HPDE6-E6E7 (cell line): Measurements from ENCODE around the gene KIF26B.
"Not testable (repeated sequence)": the region's sequence is repeated elsewhere in the genome, so short reads cannot be mapped to it uniquely, and the experiment has no call there.

Experiments
- DNase-seq: peaks from one replicate; pipeline ENCODE4 v3.0.0; 2011; ENCODE audit warnings: missing footprints; ENCODE audit errors: extremely low spot score

KIF26B gene

DNA sequence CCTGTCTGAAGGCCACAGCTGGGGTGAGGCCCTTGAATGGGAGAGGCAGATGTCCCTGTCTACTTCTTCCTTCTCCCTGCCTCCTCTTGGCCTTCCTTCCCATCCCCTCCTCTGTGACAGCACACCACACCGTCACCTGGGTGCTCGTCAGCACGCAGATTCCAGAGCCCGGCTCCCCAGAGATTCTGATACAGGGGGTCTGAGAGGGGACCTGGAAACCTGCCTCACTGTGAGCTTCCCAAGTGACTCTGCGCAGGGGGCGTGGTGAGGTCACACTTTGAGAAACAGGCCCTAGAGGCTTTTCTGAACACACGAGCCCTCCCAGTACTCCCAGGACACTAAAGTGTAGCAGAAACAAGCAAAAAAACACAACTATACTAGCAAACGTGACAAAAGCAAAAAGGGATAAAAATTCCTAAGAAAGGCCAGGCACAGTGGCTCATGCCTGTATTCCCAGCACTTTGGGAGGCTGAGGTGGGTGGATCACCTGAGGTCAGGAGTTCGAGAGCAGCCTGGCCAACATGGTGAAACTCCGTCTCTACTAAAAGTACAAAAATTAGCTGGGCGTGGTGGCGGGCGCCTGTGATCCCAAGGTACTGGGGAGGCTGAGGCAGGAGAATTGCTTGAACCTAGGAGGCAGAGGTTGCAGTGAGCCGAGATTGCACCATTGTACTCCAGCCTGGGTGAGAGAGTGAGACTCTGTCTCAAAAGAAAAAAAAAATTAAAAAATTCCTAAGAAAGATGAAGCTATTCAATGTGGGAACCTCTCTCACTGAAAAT, 201.3 kb downstream of the KIF26B start:
- not testable (repeated sequence) for DNase-seq

DNA sequence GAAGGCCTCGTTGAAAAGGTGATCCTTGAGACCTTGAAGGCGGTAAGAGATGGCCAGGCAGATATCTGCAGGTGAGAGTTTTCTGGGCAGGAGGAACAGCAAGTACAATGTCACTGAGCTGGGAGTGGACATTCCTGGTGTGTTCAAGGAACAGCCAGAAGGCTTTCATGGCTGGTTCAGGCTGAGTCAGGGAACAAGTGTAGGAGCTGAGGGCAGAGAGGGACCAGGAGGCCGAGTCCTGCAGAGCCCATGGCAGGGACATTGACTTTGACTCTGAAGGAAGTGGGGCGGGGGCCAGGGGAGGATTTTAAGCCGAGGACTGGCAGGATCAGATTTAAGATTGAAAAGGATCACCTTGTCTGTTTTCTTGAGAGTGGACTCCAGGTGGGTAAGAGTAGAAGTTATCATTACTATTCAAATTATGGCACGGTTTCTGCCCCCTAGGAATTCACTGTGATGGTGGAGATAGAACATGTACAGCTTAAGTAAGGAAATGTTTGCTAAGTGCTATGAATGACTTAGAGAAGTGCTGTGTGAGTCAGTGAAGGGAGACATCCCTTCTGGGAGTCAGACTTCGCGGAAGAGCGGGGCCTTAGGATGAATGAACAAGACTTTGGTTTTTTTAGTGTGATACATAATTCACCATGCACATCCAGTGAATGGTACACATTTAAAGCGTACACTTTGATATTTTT, 202.3 kb downstream of the KIF26B start:
- DNase-seq, result no peak

DNA sequence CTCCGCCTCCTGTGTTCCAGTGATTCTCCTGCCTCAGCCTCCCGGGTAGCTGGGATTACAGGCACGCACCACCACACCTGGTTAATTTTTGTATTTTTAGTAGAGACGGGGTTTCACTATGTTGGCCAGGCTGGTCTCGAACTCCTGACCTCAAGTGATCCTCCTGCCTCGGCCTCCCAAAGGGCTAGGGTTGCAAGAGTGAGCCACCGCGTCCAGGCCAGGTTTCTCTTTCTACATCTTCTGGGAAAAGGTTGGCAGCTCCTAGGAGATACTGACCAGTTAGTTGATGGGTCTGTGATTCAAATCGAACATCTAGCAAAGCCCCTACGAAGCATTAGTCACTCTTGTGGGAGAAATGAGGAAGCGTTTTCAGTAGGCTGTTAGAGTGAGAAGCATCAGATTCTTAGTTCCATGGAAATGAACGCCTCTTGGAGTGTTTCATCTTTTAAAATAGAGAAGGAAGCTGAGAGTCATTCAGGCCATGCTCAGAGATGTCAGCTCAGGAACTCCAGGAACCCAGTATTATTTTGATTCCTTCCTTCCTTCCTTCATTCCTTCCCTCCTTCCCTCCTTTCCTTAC, 204.4 kb downstream of the KIF26B start:
- not testable (repeated sequence) for DNase-seq

DNA sequence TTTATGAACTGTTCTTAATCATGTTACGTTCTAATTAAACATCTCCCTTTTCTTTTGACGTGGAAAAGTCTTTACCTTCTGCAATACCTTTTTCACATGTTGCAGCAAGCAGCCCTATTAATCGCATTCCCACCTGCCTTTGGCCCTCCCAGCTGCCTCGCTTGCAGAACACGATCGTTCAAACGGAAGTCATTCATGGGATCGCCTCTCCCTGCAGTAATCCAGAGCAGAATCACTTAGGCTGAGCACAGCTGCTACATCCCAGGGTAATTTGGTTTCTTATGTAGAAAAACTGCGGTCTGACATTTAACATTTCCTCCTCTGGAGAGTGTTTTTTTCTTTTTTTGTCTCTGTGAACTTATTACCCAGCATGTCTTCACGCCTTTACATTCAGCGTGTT, 206.3 kb downstream of the KIF26B start:
- DNase-seq, result no peak

DNA sequence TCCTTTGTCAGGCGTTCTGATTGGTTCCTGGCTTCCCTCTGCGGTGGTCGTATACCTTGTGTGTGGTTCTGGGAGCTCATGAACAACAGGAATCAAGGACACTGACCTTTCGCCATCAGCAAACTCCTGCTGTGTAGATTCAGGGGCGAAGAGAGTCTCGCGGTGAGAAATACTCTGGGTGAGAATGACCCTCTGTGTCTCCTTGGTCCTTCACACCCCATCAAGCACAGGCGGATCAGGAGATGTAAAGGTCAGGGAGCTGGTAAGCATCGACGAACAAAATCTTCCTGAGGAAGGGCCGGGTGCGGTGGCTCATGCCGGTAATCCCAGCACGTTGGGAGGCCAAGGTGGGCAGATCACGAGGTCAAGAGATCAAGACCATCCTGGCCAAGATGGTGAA, 207.2 kb downstream of the KIF26B start:
- DNase-seq, result no peak

DNA sequence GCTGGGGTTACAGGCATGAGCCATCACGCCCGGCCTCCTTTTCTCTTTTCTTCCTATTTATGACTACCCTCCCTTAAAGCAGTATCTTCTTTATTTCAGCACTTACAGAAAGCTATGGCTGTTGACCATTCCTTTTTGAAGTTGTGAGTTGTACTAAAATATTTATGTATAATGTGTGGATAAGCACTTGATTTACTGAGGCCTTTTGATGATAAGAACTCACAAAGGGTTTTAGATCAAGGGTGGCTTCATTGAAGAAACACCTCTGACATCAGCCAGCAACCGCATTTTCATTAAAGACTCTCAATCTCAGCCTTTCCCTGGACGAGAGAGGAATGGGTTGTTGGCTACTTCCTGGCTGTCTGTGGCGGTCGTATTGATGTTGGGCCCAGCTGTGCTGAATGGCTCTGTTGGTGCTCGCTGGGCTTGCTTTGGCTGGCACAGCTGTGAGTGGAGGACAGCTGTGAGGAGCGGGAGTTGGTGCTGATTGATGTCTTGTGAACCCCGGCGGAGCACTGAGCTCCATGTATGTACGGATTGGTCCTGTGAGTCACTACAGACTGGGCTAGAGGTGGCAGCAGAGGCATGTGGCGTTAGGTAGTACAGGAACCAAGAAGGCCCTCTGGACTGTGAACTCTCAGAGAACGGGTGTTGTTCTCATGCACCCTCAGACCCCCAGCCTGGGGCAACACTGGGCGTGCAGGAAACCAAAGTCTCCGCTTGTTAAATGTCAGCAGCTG, 208.8 kb downstream of the KIF26B start:
- no peak for DNase-seq

DNA sequence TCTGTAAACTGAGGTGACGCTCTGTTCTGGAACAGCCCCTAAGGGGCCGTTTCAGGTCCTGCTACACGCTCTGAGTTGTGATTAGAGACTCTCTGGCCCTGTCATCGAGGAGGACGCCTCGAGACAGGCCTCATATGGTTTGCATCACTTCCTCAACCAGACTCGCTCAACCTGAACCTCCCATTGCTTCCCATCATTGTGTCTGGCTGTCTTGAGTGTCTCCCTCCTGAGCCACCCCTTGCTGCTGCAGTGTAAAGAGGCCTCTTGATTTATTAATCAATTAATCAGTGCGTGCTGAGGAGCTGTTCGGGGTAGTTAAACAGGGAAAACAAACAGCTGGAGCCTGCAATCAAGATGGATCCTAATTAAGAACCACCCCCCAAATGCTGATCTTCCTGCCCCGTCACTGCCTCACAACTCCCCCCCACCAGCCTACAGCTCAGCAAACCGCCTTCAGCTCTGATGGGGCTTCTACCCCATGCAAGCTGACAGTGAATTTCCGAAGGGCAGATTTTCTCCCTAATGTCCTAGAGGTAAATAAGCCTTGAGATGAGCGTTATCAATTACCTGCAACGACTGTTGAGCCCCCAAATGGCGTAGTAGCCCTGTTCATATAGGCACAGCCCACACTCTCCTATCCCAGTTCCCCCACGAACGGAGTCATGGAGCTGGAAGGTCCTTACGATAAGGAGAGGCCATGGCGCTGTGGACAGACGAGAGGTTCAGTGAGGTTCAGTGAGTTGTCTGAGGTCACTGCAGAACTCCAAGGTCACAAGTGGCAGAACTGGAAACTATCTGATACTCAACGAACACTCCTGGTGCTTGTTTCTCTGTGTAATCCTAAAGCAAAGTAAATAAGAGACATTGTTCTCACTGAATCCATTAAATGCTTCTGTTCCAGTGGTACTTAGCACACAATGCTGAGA, 210.6 kb downstream of the KIF26B start:
- DNase-seq, result no peak

DNA sequence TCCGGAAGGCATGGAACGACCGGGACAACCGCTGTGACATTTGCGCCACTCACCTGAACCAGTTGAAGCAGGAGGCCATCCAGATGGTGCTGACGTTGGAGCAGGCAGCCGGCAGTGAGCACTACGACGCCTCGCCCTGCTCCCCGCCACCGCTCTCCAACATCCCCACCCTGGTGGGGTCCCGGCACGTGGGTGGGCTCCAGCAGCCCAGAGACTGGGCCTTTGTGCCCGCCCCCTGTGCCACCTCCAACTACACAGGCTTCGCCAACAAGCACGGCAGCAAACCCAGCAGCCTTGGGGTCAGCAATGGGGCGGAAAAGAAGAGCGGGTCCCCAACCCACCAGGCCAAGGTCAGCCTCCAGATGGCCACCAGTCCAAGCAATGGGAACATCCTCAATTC, 212.1 kb downstream of the KIF26B start:
- no peak for DNase-seq

DNA sequence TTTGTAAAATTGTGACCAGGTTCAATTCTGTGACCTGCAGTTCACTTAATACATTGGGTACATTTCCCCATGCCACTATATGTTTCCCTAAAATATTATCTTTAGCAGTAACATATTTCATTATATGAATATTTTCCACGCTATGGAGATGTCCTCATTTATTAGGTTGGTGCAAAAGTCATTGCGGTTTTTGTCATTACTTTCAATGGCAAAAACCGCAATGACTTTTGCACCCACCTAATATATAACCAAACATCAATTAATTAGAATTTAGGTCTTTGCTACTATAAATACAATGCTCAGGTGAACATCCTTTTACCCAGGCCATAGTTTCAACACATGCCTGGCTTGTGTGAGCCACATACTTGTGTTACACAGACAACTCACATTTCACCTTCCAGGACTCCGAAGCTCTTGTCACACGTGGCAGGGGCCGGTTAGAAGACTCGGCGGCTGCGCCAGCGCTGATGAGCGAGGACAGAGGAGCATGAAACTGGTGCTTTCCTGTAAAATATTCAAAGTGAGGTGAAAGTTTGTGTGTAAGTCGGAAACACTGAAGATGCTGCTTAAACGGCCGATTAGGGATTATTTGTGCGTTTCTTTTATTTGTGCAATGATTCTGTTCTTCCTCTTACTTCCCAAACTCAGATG, 215.5 kb downstream of the KIF26B start:
- no peak for DNase-seq

DNA sequence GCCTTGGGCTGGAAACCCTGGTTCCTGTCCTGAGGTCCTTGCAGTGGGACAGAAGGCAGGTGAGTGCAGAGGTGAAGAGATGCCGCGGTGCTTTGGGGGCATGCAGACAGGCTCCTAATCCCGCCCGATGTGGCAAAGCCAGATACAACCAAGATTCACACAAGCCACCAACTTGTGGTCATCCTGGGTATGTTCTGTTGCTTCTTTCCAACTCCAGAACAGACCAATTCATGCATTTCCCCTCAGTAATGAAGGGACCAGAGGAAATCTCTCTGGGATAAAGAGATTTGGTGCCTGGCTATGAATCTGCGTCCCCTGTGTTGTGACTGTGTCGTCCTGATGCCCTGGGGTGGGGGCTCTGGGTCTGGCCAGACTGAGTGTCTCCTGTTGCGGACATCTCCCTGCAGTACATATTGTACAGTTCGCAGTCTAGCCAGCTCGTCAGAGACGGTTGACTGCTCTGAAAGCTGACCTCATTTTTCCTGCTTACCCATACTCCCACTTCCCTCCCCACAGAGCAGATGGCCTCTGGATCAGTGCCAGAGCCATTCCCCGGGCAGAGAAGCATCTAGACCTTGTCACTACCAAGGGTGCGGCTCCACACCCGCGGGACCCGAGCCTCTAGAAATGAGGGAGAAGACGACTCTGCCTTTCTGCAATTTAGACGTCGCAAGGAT, 216.3 kb downstream of the KIF26B start:
- DNase-seq, result no peak

DNA sequence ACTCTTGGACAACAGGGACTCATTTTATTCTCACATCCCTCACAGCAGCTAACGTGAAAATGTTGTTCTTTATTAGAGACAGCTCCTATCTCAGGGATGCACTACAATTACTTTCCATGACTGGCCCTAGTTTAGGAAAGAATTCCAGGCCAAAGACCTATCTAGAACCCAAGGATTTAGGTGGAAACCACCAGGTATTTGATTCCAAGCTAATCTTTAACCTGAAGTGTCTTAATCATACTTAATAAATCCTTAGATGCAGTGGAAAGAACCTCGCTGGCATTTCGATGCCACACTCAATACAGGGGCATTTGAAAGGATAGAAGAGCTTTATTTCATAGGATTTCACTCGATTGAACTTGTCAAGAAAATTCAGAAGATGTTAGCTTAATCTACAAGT, 218.3 kb downstream of the KIF26B start:
- DNase-seq, result no peak

DNA sequence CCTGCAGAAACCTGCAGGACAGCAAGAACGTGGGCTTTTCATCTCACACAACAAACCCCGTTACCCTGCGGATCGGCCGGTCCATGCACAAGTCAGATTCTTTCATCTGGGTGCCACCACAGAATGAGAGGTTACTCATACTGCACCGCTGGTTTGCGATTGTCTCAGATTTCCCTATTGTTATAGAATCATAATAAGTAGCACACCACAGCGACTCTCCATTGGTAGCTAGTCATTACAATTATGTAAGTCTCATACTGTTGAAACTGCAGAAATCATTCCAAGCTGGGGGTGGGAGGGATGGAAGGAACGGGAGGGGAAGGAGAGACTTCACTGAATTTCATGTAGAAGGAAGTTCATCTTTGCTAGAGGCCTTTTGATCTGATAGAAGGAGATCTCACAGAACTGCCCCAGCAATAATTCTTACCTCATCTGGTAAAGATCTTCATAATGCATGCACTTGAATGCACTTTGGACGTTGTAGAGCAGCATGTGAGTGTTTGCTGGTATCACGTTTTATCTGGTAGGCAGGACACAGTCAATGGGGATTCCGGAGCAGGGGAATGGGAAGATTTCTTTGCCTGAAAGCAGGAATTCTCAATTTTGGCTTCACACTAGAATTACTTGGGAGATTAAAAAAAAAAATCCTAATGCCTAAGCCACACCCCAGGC, 221.1 kb downstream of the KIF26B start:
- DNase-seq, result no peak

DNA sequence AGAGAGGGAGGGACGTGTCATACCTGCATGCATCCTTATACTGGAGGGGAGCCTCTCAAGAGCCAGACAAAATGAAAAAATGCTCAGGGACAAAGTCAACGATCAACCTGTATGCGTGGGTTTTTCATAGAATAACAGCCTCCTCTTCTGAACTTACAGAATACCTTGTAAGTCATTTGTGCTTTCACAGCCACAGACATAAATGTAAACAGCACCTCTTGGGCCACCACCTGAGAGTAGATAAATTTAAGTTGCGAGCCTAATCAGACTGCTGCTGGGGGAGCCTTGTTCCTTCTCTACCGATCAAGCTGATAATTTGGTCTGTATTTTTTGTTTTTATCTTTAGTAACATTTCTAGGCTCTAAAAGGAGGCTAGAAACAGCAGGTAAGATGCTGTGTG, 223.1 kb downstream of the KIF26B start:
- DNase-seq, result no peak

DNA sequence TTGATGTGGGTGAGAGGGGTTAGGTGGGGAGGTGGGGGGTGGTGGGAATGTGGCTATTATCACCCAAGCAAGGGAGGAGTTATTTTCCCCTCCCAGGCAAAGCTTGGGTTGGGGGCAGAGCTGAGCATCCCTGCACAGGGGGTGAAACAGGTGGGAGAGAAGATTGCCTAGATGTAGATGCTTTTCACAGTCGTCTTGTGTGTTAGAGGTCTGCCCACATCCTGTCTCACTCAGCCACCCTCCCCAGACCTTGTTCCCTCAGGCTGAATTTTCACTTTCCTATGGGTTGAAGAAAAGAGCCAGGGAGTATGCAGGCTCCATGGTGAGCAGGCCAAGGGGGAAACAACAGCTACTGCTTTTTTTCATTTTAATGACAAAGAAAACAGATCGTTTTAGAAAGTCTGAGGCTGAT, 223.5 kb downstream of the KIF26B start:
- DNase-seq, result no peak

DNA sequence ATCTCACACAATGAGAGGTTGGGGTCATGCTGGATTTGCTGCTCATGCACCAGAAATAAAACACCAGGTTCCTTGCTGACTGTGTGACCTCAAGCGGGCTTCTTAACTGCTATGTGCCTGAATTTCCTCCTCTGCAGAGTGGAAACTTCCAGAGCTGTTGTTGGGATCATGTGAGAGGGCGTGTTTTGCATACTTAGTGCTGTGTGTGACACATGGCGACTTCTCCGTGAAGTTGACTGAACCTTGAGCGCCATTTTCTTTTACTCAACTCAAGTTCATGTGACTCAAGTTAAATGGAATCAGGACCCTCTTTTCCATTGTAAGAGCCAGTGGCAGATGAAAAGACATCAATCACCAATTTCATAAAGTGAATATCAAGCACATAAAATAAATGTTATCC, 224.0 kb downstream of the KIF26B start:
- DNase-seq, result no peak

DNA sequence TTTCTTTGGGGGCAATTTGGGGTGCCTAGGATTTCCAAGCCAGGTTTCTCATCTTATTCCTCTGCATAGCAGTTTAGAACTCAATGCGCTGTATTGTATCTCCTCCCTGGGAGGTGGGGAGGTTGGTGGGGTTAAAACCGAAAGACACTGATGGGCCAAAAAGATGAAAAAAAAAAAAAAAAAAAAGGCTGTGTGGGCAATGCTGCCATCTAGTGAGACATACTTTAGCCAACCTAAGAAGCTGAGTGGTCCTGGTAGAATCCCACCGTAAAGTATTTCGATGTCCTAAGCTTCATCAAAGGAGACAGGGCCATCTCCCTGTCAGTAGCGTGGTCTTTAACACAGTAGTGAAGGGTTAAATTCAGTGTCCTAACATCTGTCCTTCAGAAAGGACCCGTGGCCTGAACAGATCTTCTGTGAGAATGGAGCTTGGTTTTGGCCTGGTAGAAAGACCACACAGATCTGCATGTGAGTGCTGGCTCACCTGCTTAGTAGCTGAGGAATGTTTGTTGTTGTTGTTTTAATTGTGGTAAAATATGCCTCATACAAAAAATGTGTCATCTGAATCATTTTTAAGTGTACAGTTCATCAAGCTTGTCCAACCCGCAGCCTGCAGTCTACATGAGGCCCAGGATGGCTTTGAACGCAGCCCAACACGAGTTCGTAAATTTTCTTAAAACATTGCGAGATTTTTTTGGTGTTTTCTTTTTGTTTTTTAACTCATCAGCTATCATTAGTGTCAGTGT, 226.2 kb downstream of the KIF26B start:
- no peak for DNase-seq

DNA sequence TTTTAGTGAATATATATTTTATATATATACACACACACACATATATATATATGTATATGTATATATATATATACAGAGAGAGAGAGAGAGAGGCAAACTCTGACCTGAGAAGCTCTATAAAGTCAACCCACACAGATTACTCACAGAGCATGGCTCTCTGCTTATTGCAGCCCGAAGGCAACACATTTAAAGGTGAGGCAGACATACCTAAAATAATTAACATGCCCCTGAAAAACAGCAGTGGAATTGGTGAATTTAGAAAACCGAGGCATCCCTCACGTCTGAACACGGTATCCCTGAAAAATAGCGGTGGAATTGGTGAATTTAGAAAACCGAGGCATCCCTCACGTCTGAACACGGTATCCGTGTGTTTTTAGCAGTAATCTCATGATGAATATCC, 228.2 kb downstream of the KIF26B start:
- no peak for DNase-seq

DNA sequence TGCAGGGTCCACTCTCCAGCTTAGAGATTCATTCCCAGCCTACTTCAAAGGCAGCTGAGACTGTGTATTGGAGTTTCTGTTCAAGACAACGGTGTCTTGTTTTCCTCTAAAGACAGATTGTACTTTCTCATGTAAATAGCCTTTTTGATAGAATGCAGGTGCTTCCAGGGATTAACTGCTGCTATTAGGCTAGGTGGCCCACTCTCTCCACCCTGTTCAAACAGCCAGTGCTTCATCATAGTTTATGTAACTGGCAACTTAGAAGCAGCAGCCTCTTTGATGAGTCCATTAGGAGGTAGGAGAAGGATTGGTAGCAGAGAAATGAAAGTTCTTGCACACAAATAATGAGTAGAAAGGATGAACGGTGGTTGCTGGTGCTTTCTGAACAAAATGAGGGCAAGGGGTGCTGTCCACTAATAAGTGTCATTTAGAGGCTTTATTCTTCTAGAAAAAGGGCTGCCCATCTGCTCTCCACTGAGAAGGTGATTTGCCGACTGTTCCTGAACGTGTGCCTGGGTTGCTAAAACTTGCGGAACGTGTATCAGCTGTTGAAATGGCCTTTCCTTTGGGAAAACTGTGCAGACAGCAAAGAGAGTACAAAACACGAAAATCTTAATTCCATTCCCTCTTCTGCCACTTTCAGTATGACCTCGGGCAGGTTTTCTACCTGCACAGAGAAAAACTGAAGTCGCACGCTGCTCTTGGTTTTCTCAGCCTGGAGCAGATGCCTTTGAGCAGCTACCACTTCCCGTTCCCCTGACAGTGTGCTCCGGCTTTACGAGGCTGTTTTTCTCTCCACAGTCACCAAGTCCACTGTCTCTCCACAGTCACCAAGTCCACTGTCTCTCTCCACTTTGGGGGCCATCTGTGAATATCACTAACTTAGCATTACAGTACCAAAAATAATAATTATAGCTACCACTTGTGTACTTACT, 228.9 kb downstream of the KIF26B start:
- no peak for DNase-seq
